Stimulated activated CD4-positive, alpha-beta T cell treated with anti-CD3 and anti-CD28 coated beads, Interleukin-15, amount 100 ng/mL, for 1 hour (primary cell): Measurements from ENCODE around the gene ROBO3.

Experiments
- DNase-seq, 2 donors: peaks; one replicate each; pipeline ENCODE4 v3.0.0-alpha.2; 2020; ENCODE audit warnings: low read depth in 1 of 2, low spot score in 1 of 2

Gene ROBO3

DNA sequence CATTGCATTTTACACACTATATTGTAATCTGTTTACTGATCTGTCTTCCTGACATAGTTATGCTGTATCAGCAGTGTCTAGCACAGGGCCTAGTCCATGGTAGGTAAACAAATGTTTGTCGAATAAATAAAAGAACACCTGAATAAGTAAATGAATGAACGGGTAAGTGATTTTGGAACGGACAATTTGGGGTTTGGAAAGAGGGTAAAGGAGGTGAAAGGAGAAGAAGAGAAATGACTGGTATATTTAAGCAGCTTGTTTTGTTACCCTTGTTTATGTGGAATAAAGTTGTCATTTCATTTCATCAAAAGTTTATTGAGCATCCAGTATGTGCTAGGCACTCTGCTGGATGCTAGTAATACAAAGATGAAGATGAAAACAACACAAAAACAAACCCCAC lies 53.7 kb downstream of the ROBO3 start, which contains the start of gene HEPN1:
HEPN1 (plus strand) TSS at position 301 of the 400 bp plus-strand sequence.
- DNase-seq = no peak

DNA sequence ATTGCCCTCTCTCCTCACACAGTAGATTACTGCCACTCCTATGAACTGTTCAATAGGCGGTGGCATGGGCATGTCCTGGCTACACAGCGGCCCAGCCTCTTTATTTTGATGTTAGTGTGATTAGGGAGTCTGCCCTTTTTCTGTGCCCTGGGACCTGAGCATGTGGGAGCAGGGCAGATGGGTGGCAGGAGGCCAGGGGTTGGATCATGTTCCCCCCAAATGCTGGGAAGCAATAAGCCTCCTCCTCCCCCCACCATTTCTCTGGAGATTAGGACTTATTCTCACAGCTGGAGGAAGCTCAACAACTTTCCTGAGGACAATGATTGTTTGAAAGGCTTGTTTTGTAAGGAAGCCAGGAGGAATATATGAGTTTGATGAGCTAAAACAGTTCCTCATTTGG lies 54.7 kb downstream of the ROBO3 start:
- DNase-seq = no peak

DNA sequence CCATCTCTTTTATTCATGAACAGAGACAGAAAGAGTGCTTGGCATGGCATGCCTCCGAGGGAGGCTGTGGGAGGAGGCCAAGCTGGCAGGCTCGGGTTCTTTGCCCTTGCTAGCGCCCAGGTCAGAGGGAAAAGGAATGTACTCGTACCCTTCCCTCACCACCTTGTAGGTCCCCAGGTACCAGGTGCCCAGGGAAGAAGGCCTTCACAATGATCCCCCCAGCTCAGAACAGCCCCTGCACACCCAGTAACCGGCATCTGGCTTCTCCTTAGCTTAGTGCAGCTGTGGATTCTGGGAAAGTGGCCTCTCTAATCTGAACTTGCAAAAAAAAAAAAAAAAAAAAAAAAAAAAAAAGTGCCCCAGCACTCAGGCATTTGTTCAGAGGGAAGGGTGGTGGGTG lies 55.1 kb downstream of the ROBO3 start:
- DNase-seq = no peak

DNA sequence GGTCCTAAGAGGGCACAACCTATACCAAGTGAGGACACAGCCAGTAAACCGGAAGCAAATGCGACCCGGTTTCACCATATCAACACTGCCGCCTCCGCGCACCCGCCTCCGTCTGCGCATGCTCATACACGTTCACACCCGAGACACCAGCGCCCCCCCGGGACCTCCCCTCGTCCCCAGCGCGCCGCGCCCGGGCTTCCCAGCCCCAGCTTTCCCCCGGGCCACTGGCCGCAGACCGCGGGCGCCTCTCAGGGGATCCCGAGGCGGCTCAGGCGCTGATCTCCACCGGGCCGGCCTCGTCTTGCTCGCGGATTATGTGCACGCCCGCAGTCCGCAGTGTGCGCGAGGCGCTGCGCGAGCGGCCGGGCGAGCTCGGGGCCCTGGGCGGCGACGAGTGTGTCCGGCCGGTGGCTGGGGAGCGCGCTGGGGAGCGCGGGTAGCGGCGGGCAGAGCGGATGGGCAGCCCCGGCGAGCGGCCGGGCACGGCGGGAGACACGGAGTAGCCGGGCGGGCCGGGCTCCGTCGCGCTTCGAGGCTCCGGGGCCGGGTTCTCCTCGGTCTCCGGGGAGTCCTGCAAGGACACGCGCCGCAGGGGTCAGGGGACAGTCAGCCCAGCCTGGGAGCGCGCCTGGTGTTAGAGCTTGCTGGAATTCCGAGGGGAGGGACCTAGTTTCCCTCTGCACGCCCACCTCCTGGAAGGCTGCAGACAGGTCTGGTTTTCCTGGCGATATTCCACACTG lies 55.8 kb downstream of the ROBO3 start:
- peak; percentile 51 to 69 for DNase-seq

DNA sequence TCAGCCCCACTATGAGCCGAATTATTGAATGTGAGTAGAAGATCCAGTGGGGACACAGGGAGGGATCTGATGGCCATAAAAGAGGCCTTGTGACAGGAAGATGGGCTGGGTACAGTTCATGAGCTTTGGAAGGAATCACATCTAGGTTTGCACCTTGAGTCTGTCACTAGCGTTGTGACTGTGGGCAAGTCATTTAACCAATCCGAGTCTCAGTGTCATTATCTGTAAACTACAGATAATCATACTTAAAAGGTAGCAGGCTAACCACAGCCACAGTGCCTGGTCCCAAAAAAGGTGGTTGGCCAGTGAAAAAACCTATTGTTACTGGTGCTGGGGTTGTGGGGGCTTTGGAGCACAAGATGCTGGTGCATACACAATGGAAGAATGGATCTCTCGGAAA lies 57.6 kb downstream of the ROBO3 start:
- DNase-seq = no peak

DNA sequence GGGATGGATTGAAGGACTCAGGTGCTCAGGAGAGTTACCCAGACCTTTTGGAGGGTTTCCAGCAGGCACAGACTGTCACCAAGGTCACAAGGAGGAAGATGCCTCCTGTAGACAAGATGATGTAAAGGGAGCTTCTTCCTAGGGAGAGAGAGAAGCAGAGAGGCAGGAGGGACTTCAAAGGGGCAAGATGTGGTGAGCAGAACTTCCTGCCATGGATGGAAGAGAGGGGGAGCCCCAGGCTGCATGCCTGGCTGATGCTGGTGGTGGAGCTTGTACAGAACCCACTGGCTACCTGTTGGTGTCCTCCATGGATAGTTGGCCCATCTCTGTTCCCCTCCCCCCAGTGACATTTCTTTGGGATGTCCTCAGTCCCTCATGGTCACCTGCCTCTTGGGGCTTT lies 58.1 kb downstream of the ROBO3 start:
- no peak for DNase-seq

DNA sequence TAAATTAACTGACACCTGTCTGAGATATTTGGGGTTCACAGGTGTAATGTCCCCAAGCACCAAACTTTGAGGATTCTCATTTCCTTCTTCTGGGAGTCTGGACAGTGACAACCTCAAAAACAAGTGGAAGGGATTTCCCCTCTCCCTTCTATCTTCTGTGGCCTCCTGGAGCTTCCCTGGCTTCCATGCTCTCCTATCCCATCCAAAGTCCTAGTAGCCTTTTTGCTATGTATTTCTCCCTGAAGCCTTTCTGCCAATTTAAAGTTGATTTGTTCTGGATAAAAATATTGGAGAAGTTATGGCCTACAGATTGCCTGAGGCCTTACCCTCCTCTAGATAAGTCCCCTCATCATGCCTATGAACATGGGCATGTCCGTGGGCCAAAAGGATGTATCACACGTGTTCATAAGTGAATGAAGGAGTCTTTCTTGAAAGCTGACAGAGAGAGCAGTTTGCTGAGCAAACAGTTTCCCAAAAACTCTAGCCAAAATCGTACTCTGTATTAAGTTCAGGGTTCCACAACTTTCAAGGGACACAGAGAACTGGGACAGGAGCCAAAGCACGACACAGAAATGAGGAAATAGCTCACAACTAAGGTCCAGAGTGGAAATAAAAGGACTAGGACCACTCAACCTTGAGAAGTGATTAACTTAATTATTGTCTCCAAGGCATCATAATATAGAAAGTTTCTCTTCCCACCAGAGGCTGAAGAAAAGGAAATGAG lies 63.9 kb downstream of the ROBO3 start:
- no peak for DNase-seq

DNA sequence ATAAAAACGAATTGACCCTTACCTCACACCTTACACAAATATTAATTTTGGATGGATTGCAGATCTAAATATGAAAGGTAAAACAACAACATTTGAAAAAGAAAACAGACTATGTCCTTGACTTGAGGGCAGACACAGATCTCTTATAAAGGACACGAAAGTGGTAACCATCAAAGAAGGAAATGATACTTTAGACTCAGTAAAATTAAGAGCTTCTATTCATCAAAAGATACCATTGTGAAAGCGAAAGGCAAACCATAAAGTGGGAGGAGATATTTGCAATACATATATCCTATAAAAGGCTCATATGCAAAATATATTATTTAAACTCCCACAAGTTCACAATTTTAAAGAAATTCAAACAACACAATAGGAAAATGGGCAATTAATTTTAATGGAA lies 65.6 kb downstream of the ROBO3 start:
- DNase-seq = no peak
